Measurements from ENCODE around the gene AGMO. TPM values are rescaled to one million over a fixed set of nuclear protein-coding genes. Genes with fewer than 3 reads are reported as not detected.

Gene AGMO
- total RNA-seq = not detected in 2 replicates

DNA sequence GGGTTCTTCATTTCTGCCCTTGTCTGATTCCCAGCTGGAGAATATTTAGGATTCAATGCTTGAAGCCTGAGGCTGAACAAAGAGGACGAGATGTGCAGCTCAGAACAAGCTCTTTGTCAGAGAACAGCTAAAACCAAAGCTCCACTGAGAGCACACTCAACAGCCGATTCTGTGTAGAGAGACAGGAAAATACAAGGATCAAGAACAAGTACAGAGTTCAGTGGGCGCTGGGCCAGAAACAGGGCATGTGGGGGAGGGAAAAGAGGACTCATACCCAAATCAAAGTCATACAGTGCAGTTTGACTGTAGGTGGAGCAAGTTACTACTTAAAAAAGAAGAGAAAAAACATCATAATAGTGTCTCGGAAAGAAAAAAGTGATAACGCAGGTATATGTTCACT is at the start of gene AGMO:
Gene AGMO, minus strand, starts transcription at position 181 of the 400 bp plus-strand sequence.
- intact Hi-C loops (cut with micrococcal nuclease) = no loop called here

- intact Hi-C loops (cut with micrococcal nuclease) = no loop called here
Measured at GRCh38 chr7:15610503-15610902, 48.7 kb upstream of the AGMO start.

DNA sequence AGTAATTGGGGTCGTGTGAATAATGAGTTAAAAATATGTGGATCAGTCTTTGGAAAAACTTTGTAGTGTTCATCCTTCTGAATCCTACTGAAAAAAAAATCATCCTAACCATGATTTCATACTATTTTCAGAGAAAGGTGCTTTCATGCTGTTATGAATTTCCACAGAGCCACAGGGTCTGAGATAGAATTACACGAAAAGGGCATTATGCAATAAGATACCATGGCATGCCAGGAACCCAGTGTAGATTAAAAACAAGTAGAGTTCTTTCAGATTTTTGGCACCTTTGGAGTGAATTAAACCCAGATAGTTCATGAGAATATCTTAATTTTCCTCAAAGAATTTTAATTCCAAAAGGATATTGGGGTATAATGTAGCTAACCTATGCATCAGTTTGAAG is 47.5 kb upstream of the AGMO start:
- intact Hi-C loops (cut with micrococcal nuclease) = no loop called here

GRCh38 chr7:15607529-15608210 is 45.9 kb upstream of the AGMO start:
- intact Hi-C loops (cut with micrococcal nuclease) = no loop called here

- intact Hi-C loops (cut with micrococcal nuclease) = no loop called here
Measured at GRCh38 chr7:15606561-15606960, 44.7 kb upstream of the AGMO start.

DNA sequence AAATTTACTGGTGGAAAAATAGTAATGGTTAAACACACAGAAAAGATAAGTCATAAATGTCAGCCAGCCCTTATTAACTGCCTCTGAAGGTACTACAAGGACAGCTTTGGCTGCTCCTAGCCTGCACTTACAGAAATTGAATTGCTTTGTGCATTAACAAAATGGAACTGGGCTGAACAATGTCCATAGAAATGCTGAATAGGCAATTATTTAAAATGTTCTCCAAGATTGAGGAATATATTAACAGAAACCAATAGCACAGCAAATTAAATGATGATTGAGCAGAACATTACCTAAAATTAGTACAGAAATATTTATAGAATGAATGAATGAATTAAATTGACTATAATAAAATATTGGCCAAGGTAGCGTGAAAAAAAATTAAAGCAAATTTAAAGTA is 42.4 kb upstream of the AGMO start:
- intact Hi-C loops (cut with micrococcal nuclease) = no loop called here

GRCh38 chr7:15603124-15603523 is 41.3 kb upstream of the AGMO start:
- intact Hi-C loops (cut with micrococcal nuclease) = no loop called here

DNA sequence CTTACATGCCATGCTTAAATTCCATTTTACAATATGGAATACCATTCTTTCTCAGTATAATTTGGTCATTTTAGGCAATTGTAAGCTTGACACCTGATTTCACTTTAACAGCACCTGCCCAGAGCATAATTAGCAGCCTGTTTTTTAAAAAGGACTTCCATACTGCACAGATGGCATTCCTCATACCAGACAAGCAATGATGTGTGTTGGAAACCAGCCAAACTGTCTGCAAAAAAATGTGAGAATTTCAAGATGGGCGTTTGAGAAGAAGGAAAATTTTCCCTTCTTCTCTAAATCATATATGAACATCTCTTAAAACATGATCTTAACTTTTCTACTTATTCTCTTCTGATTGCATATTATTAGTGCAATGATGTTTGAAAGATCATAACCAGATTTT is 40.4 kb upstream of the AGMO start:
- intact Hi-C loops (cut with micrococcal nuclease) = no loop called here

GRCh38 chr7:15601175-15601574 is 39.4 kb upstream of the AGMO start:
- intact Hi-C loops (cut with micrococcal nuclease) = no loop called here

- intact Hi-C loops (cut with micrococcal nuclease) = no loop called here
Measured at GRCh38 chr7:15600298-15600697, 38.5 kb upstream of the AGMO start.

- intact Hi-C loops (cut with micrococcal nuclease) = no loop called here
Measured at GRCh38 chr7:15594461-15594860, 32.6 kb upstream of the AGMO start.

DNA sequence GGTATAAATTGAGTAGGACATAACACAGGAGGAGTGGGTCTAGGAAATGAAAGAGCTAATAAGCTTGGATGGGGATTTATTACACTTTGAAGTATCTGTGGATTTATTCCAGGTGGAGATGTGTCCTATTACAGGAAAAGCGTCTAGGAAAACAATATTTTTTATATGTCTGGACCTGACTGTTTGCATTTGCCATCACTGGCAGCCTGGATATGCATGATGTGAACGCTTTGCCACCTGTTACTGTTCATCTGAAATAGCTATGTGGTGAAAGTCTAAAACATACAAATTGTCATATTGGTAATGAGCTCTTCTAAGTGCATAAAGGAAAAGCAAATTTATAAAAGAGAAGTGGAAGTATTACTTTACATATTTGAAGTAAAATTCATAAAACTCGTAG is 31.6 kb upstream of the AGMO start:
- intact Hi-C loops (cut with micrococcal nuclease) = no loop called here

DNA sequence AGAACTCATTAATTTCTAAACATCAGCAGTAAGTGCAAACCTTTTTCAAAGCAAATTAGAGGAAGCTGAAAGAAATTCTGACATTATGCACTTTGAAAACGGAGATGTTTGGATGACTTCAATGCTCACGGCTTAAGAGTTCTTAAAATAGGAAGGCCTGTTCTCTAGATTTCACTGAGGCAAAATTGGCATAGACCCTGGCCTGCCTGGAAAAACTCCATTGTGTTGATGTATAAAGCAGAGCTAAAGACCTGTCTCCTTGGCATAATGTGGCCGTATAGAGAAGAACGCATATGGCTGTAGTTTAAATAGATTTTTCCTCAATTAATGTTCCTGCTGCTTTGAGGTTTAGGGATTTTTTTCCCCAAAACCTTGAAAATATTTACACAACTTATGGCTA is 24.5 kb upstream of the AGMO start:
- intact Hi-C loops (cut with micrococcal nuclease) = no loop called here

- intact Hi-C loops (cut with micrococcal nuclease) = no loop called here
Measured at GRCh38 chr7:15584575-15584974, 22.8 kb upstream of the AGMO start.

GRCh38 chr7:15582773-15583172 is 21.0 kb upstream of the AGMO start:
- intact Hi-C loops (cut with micrococcal nuclease) = no loop called here

DNA sequence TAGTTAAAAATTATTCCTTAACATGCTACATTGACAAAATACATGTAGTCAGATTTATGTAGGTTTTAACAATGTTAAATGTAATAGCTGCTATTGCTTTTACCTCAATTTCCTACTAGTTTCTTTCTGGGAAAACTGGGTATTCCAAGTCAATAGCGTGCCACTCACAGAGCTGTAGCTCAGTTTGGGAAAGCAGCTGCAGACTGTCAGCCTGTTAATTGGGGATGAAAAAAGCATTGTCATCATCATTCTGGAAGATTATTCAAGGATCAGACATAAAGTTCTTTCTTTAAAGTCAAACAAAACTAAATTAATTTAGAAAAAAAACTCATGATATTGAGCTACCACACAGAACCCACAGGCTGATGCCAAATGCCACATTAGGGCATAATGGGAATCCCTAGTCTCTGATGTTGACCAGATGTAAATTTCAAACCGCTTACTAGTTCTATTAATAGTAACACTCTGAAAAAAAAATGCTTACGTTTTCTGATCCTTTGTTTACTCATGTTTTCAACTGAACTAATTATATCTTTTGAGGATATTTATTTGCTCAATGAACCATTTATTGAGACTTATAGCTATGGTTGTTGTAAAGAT is 19.6 kb upstream of the AGMO start:
- intact Hi-C loops (cut with micrococcal nuclease) = no loop called here

GRCh38 chr7:15580604-15581351 is 19.0 kb upstream of the AGMO start:
- intact Hi-C loops (cut with micrococcal nuclease) = no loop called here

- intact Hi-C loops (cut with micrococcal nuclease) = loop anchor here (10.0 kb wide), 1 partner anchor 1007 kb away; no protein-coding TSS in a partner anchor
Measured at GRCh38 chr7:15577600-15577999, 15.8 kb upstream of the AGMO start.

- intact Hi-C loops (cut with micrococcal nuclease) = loop anchor here (10.0 kb wide), 1 partner anchor 1013 kb away; no protein-coding TSS in a partner anchor
Measured at GRCh38 chr7:15571301-15571878, 9.6 kb upstream of the AGMO start.

DNA sequence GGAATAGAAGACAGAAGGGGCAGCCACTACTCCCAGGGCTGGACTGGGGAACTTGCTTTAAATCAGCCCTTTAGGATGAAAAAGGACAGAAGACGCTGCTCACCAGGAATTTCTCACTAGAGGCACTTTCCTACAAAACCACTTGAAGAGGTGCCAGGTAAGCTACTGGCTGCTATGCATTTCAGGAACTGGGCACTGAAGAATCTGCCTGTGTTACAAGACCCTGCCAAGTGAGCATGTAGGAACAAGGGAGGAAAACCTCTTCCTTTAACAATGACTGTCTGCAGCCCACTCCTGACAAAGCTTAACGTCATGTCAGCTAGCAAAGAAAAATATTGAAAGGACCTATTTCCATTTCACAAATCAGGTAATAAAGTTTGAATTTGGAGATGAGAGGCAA is 5.8 kb upstream of the AGMO start:
- intact Hi-C loops (cut with micrococcal nuclease) = no loop called here

DNA sequence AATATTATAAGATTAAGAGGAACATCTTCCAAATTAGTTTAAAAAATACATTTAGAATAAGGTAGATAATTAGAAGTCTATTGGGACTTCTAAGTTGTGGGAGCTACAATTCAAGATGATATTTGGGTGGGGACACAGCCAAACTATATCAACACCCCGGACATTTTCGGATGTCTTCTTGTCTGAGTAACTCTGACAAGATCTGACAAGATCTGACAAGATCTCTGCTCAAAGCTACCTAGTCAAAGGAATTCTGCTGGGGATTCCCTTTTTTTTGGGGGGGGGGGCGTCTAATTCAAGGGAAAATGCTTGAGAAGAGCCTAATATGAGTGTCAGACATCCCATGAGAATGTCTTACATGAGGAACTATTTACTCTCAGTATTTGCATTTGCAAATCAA is 5.2 kb upstream of the AGMO start:
- intact Hi-C loops (cut with micrococcal nuclease) = no loop called here

- intact Hi-C loops (cut with micrococcal nuclease) = no loop called here
Measured at GRCh38 chr7:15566476-15566875, 4.7 kb upstream of the AGMO start.

Data from T-helper 1 cell treated with Interleukin-12 subunit alpha and Interleukin-12 subunit beta and Interleukin-4 antibody, amounts not matched to agents 30 ng/mL and 1 ng/mL, for 36 hours (primary cell).